ENCODE results near the gene MAPRE3.
"Not testable (repeated sequence)": the region's sequence is repeated elsewhere in the genome, so short reads cannot be mapped to it uniquely, and the experiment has no call there.

The MAPRE3 gene

DNA sequence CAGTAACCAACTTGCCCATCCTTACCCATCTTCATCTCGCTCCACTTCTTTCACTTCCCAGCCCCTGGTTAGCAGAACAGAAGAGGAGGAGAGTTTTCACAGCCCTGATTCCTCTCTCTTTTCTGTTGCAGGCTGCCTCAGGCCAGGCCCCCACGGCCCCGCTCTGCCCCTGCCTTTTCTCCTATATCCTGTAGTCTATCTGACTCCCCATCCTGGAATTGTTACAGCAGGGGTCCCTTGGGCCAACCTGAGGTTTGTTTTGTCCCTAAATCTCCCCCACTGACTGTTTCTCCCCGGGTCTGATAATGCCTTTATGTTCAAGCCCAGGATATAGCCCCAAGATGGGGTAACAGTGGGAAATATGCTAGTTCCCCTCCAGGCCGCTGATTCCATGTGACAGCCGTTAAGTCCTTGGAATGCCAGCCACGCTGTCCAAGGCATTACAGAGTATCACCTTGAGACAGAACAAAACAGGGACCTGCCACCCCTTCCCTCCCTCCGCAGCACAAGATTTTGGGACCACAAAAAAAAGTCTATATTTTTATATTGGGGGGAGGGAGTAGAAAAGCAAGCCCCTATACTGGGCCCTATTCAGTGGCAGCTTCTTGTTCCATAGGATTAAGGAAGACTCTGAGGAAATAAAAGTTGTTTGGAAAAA, 99.7 kb downstream of the MAPRE3 start:
- DNase-seq (ENCODE audit: low read depth in 2 of 2) = no peak

DNA sequence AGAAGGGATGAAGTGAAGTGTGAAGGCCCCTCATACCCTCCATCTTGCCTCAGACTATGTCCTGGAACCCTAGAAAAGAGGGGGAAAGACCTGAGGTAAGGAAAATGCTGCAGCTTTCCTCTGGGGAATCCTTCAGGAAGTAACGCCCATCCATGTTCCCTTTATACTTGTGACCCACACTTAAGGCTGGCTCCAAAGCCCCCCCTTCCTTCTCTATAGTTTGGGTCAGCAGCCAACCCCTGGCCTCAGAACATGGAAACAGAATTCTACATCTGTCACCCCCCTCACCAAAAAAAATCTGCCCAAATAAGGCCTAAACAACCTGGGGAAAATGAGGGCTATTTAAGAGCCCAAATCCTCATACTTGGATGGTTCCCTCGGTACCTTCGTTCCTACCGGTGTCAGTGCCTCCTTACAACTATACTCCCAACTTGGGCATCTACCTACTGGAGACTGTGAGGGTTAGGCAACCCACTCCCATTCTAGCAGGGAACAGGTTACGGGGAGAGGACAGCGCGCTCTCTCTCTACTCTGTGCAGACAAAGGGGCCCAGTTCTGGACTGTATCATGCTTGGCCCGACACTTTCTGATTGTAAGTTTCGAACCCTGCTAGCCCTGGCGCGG, 100.3 kb downstream of the MAPRE3 start:
- no peak for DNase-seq (ENCODE audit: low read depth in 2 of 2)

DNA sequence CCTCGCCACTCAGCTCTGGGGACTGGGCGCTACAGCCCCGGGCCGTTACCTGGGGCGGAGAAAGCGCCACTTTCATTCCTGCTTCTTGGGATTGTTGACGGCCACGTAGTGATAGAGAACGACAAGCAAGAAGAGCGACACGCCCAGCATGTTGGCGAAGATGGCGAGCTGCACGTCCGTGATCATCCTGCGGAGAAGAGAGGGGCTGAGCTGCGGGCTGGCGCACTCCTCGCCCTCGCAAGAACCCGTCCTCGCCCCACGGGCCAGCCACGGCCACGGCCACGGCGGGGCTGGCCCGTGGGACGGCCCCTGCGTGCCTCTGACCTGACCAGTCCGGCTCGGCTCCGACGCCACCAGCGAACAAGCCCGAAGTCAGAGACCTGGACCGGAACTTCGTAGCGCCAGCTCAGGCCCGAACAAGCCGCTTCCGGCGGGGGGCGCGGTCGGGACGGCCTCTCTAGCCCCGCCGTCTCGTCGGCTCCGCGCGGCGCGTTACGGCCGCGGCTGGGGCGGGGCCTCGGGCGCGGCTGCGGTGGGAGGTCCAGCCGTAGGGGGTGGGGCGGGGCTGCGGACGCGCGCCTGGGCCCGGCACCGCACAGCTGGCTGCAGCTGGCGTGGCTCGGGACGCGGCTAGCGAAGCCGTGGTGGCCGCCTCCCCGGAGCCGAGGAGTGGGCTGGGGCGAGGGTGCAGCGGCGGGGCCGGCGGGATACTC, 101.0 kb downstream of the MAPRE3 start, which contains the start of gene OST4:
Gene OST4 (minus strand): TSS at position 378 of the 713 bp plus-strand sequence.
- DNase-seq (ENCODE audit: low read depth in 2 of 2) = peak; percentile 87 to 91

GRCh38 chr2:27071990-27072830, 101.8 kb downstream of the MAPRE3 start:
- peak; percentile 28 to 29 for DNase-seq (ENCODE audit: low read depth in 2 of 2)

DNA sequence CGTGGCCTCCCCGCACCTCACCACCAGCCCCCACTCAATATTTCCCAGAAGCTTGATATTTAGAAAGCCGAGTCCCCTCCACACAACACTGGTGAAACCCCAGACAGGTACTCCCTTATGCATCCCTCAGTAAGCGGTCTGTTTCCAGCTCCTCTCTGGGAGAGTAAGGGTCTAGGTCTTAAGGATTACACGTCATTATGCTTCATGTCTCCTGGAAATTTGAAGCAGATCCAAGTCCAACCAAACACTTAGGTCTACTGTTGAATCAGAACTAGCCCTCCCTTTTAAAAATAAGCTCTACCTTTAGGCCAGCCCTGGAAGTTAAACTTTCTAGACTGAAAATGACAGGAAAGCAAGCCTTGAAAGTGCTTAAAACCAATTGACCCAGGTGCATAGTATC, 102.5 kb downstream of the MAPRE3 start:
- DNase-seq (ENCODE audit: low read depth in 2 of 2) = no peak

DNA sequence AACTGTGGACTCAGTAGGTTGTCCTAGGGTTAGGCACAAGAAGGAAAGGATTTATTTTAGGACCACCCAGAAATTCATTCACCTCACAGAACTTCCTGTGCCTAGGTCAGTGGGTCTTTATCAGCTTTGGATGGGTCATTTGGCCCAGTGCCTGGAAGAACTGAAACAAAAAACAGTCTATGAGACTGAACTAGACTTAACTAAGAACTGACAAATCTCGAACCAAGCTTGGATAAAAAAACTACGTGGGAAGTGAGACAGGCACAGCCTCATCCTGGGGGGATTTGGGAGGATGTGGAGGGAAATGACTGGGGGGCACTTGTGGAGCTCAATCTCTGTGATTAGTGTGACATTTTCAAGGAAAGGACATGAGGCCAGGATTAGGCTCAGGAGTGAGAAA, 103.3 kb downstream of the MAPRE3 start:
- no peak for DNase-seq (ENCODE audit: low read depth in 2 of 2)

GRCh38 chr2:27074738-27075565, 104.5 kb downstream of the MAPRE3 start:
- DNase-seq (ENCODE audit: low read depth in 2 of 2) = peak in 1 of 2 donors; percentile 21

GRCh38 chr2:27075566-27075871, 105.1 kb downstream of the MAPRE3 start:
- DNase-seq (ENCODE audit: low read depth in 2 of 2) = not testable (repeated sequence)

- DNase-seq (ENCODE audit: low read depth in 2 of 2) = no peak
Observed at GRCh38 chr2:27076323-27076722, 105.9 kb downstream of the MAPRE3 start.

Measured in stimulated activated CD8-positive, alpha-beta memory T cell treated with anti-CD3 and anti-CD28 coated beads, Interleukin-2, amount 100 ng/mL, for 48 hours (primary cell).